A549 (cell line): ENCODE results near the gene OSR1. TPM values are rescaled to one million over a fixed set of nuclear protein-coding genes. Genes with fewer than 3 reads are reported as not detected.

Experiments
- ATAC-seq, 2 experiments: fragments of 200-7000 bp in 1 of 2; fragments of >200 bp in 1 of 2; cut with Nextera tagmentation in 1 of 2; cut with Tn5 transposase in 1 of 2; 3 replicates each; pipeline versions ENCODE4 v1.8.0 to v1.9.1; 2018 to 2020; ENCODE audit warnings: mild to moderate bottlenecking in 1 of 2, moderate library complexity in 1 of 2
- CTCF ChIA-PET: fragments of 300-600 bp; sonication (Branson Sonifier 250); formaldehyde crosslinking; extraction: SDS; loops from one replicate; lab custom pipeline; 2021; ENCODE audit warnings: antibody characterized with exemption, inconsistent platforms; lab: Yijun Ruan, JAX
- POLR2A ChIA-PET: fragments of 350-600 bp; formaldehyde crosslinking; extraction: SDS; loops from one replicate; lab custom pipeline; 2021; ENCODE audit warnings: antibody characterized with exemption, inconsistent platforms; lab: Yijun Ruan, JAX
- DNase-seq, 2 experiments: peaks; one replicate each; pipeline versions ENCODE4 v3.0.0 to v3.0.0-alpha.2; 2011 to 2016; ENCODE audit warnings: low read depth in 1 of 2, low spot score in 1 of 2
- FAIRE-seq: peaks from 2 replicates; lab custom pipeline; 2011; peaks lifted over from hg19 to GRCh38; lab: Jason Lieb, UNC
- H3K27ac ChIP-seq, 2 experiments: fragments of >200 bp; sonication (Bioruptor Twin); formaldehyde crosslinking; 3 replicates each; pipeline ENCODE4 v1.5.1; 2016 to 2017
- H3K4me1 ChIP-seq: fragments of >200 bp; sonication (Bioruptor Twin); formaldehyde crosslinking; 3 replicates; pipeline ENCODE4 v1.6.1; 2016
- H3K4me2 ChIP-seq: fragments of >200 bp; sonication (Bioruptor Twin); formaldehyde crosslinking; 3 replicates; pipeline ENCODE4 v1.6.1; 2016
- H3K4me3 ChIP-seq: fragments of >200 bp; sonication (Bioruptor Twin); formaldehyde crosslinking; 3 replicates; pipeline ENCODE4 v1.5.1; 2016
- H3K9me3 ChIP-seq: fragments of >200 bp; sonication (Bioruptor Twin); formaldehyde crosslinking; 3 replicates; pipeline ENCODE4 v1.6.1; 2016
- CBX2 ChIP-seq: fragments of 200-600 bp; sonication (generic); IDR thresholded peaks from 2 replicates; pipeline ENCODE4 v1.6.1; 2016; ENCODE audit warnings: low read depth, mild to moderate bottlenecking, borderline replicate concordance
- CHD2 ChIP-seq: fragments of 150-350 bp; IDR thresholded peaks from 2 replicates; pipeline ENCODE4 v1.6.1; 2014; ENCODE audit warnings: low read length; ENCODE audit not compliant: partially characterized antibody
- EHF ChIP-seq: fragments of 250-450 bp; sonication (Bioruptor Pico); IDR thresholded peaks from 2 replicates; pipeline ENCODE4 v1.5.0; 2020; ENCODE audit warnings: mild to moderate bottlenecking
- EHMT2 ChIP-seq: fragments of 200-600 bp; sonication (generic); IDR thresholded peaks from 2 replicates; pipeline ENCODE4 v1.6.1; 2016; ENCODE audit warnings: antibody characterized with exemption, low read depth, mild to moderate bottlenecking, moderate library complexity
- EP300 ChIP-seq, 2 experiments: fragments of >200 bp; sonication (Bioruptor Twin); formaldehyde crosslinking; IDR thresholded peaks; 2 replicates in 1 of 2; 3 replicates in 1 of 2; pipeline ENCODE4 v1.6.1; 2016 to 2017
- FOSL2 ChIP-seq, 2 experiments: fragments of 450-650 bp in 1 of 2; fragments of >200 bp in 1 of 2; sonication (Bioruptor Twin) in 1 of 2; formaldehyde crosslinking; IDR thresholded peaks; 2 replicates each; pipeline versions ENCODE4 v1.5.0 to v1.6.1; 2016 to 2020; ENCODE audit warnings: mild to moderate bottlenecking in 1 of 2, moderate library complexity in 1 of 2
- GATA3 ChIP-seq: IDR thresholded peaks from 2 replicates; pipeline ENCODE4 v1.6.1; 2012; ENCODE audit warnings: borderline replicate concordance
- JUN ChIP-seq, 2 experiments: fragments of >200 bp; sonication (Bioruptor Twin); formaldehyde crosslinking; IDR thresholded peaks; 2 replicates in 1 of 2; 3 replicates in 1 of 2; pipeline ENCODE4 v1.6.1; 2016 to 2017
- KDM5A ChIP-seq: fragments of 200-600 bp; sonication (generic); IDR thresholded peaks from 2 replicates; pipeline ENCODE4 v1.6.1; 2016; ENCODE audit warnings: antibody characterized with exemption, mild to moderate bottlenecking
- MAFK ChIP-seq: fragments of 450-650 bp; IDR thresholded peaks from 2 replicates; pipeline ENCODE4 v1.6.1; 2014; ENCODE audit not compliant: partially characterized antibody
- MYC ChIP-seq: IDR thresholded peaks from 2 replicates; pipeline ENCODE4 v1.6.1; 2012; ENCODE audit warnings: mild to moderate bottlenecking, inconsistent platforms, low read length, improper control_type of control experiment, borderline replicate concordance
- NFE2L2 ChIP-seq: fragments of 150-350 bp; conservative IDR thresholded peaks from 2 replicates; pipeline ENCODE4 v1.6.1; 2014; ENCODE audit warnings: low read length
- NPAS2 ChIP-seq: fragments of 250-450 bp; sonication (Bioruptor Pico); IDR thresholded peaks from 2 replicates; pipeline ENCODE4 v1.8.0; 2022; ENCODE audit warnings: mild to moderate bottlenecking, moderate library complexity, borderline replicate concordance
- NR3C1 ChIP-seq: fragments of >200 bp; sonication (Bioruptor Twin); formaldehyde crosslinking; IDR thresholded peaks from 3 replicates; pipeline ENCODE4 v1.6.1; 2017
- PHF8 ChIP-seq: fragments of 200-600 bp; sonication (generic); IDR thresholded peaks from 2 replicates; pipeline ENCODE4 v1.6.1; 2016; ENCODE audit warnings: low read depth, mild to moderate bottlenecking, antibody characterized with exemption, moderate library complexity, borderline replicate concordance
- POLR2AphosphoS2 ChIP-seq: conservative IDR thresholded peaks from 2 replicates; pipeline ENCODE4 v1.6.1; 2012; ENCODE audit warnings: low read length, improper control_type of control experiment, inconsistent platforms
- RARB ChIP-seq: fragments of 250-450 bp; sonication (Bioruptor Pico); IDR thresholded peaks from 2 replicates; pipeline ENCODE4 v1.8.0; 2021; ENCODE audit warnings: mild to moderate bottlenecking, moderate library complexity
- RCOR1 ChIP-seq: fragments of 150-350 bp; IDR thresholded peaks from 2 replicates; pipeline ENCODE4 v1.6.1; 2014; ENCODE audit warnings: antibody characterized with exemption, low read length, low read depth
- TP53 ChIP-seq: fragments of 250-450 bp; sonication (Bioruptor Pico); IDR thresholded peaks from 2 replicates; pipeline ENCODE4 v1.5.0; 2021; ENCODE audit warnings: mild to moderate bottlenecking, moderate library complexity
- ZFP36 ChIP-seq: fragments of 450-650 bp; IDR thresholded peaks from 2 replicates; pipeline ENCODE4 v1.6.1; 2014; ENCODE audit warnings: borderline replicate concordance; ENCODE audit not compliant: partially characterized antibody
- ZNF302 ChIP-seq: fragments of 250-450 bp; sonication (Bioruptor Pico); IDR thresholded peaks from 2 replicates; pipeline ENCODE4 v1.9.0; 2021; ENCODE audit warnings: inconsistent platforms, mild to moderate bottlenecking, moderate library complexity
- WGBS: methylation state at CpG from one replicate; pipeline ENCODE4 v1.1.6; 2017; ENCODE audit errors: missing lambda C conversion rate; 5-methylcytosine and 5-hydroxymethylcytosine counted together
- polyA plus RNA-seq, 4 experiments: library from polyadenylated mRNA; depleted of rRNA in 3 of 4; stranded (reverse); fragments of >200 nt; fragmentation: RNase III in 1 of 4; extraction: RNeasy Plus Mini Kit Qiagen cat#74134 plus additional on column Dnase treatment in 1 of 4; gene quantifications; 2 replicates in 3 of 4; 3 replicates in 1 of 4; pipeline ENCODE4 v1.2.3, GENCODE V29; 2011 to 2017
- TF ChIP-seq, protein P1 (sequence below): IDR thresholded peaks from 2 replicates; pipeline ENCODE4 v1.6.1; 2012
- TF ChIP-seq, protein P2 (sequence below): fragments of >200 bp; sonication (Bioruptor Twin); formaldehyde crosslinking; IDR thresholded peaks from 3 replicates; pipeline ENCODE4 v1.6.1; 2016
- TF ChIP-seq, protein P3 (sequence below): fragments of >200 bp; sonication (Bioruptor Twin); formaldehyde crosslinking; IDR thresholded peaks from 3 replicates; pipeline ENCODE4 v1.5.1; 2016
- TF ChIP-seq, protein P4 (sequence below): IDR thresholded peaks from 2 replicates; pipeline ENCODE4 v1.6.1; 2012

OSR1 gene
- polyA plus RNA-seq, 2 of the 4 experiments (the other 2 are of a cell fraction), result 1.8 to 4.4 TPM

DNA sequence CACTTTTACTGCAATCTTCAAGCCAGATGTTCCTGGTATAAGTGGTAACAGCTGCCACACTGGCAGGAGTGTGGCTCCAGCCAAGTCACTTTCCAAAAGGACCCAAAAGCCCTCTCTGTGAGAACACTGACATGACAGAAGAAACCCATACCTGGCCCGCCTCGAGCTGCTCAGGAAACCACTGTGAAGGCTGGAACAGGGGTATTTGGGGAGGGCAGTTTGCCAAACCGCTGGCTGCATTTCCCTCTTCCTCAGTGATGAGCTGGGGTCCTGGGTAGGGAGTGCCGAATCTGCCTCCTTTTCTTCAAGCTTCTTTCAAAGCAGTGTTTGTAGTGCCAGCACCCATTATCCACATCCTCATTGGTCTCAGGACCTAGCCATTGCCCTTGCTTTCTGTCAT, 10.3 kb upstream of the OSR1 start:
- H3K4me2 ChIP-seq, result no peak overlapping the region
- CTCF ChIA-PET, result interaction anchor here (1.0 to 5.4 kb wide), 36 partner anchors 8 to 925 kb away, joined by 3 to 61 read pairs (median 4); no protein-coding TSS in a partner anchor
- no peaks in the 10 kb centered on the region for H3K9me3 ChIP-seq
- FAIRE-seq (no peak), ATAC-seq (no peak), DNase-seq (no peak)
- 63% methylated on average over 4 of the region's 4 CpGs for WGBS
- TF ChIP-seq MAFK (no peak), EHF (CRISPR knock-in tag) (no peak), TP53 (no peak), RARB (no peak), ZFP36 (no peak), EP300 (IDR thresholded peaks at IDR 0.05) (no peak), MYC (no peak), JUN (IDR thresholded peaks at IDR 0.05) (no peak), RCOR1 (no peak), GATA3 (no peak)
- TF ChIP-seq, protein P1, sequence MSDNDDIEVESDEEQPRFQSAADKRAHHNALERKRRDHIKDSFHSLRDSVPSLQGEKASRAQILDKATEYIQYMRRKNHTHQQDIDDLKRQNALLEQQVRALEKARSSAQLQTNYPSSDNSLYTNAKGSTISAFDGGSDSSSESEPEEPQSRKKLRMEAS, result no peak
- TF ChIP-seq, protein P2, sequence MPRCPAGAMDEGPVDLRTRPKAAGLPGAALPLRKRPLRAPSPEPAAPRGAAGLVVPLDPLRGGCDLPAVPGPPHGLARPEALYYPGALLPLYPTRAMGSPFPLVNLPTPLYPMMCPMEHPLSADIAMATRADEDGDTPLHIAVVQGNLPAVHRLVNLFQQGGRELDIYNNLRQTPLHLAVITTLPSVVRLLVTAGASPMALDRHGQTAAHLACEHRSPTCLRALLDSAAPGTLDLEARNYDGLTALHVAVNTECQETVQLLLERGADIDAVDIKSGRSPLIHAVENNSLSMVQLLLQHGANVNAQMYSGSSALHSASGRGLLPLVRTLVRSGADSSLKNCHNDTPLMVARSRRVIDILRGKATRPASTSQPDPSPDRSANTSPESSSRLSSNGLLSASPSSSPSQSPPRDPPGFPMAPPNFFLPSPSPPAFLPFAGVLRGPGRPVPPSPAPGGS, result no peak
- POLR2A ChIA-PET, result interaction anchor here (0.7 to 1.0 kb wide), 2 partner anchors 21 to 378 kb away, joined by 3 to 4 read pairs; no protein-coding TSS in a partner anchor
- H3K27ac ChIP-seq, result no peak overlapping the region
- no peaks in the 10 kb centered on the region for H3K4me1 ChIP-seq
- no peak overlapping the region for H3K4me3 ChIP-seq

DNA sequence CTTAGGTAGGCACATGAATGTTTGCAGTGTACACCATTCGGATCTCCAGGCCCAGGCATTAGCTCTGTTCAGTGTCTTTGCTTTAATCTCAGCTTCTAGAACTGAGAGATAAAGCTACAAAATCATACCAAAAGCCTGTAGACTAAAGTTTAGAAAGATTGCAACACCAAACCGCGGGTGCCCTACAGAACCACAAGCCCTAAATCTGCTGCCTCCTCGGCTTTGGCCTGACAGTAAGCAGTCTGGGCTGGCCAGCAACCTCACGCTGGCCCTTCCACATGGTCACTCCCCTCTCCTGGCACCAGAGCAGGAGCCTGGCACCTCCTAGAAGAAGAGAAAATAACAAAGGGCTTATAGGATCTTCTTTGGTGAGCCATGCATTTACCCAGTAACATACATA, 8.9 kb upstream of the OSR1 start:
- H3K4me2 ChIP-seq, result no peak overlapping the region
- DNase-seq, result no peak
- H3K4me1 ChIP-seq, result 0 out of 3 replicates have a peak, but pooled peaks cover 4% of the 10 kb centered on the region
- H3K9me3 ChIP-seq, result no peaks in the 10 kb centered on the region
- TF ChIP-seq, protein P1, result no peak
- TF ChIP-seq EHMT2 (no peak), CBX2 (no peak), CHD2 (no peak), PHF8 (no peak), NFE2L2 (no peak), POLR2AphosphoS2 (no peak), GATA3 (no peak)
- TF ChIP-seq, protein P3, sequence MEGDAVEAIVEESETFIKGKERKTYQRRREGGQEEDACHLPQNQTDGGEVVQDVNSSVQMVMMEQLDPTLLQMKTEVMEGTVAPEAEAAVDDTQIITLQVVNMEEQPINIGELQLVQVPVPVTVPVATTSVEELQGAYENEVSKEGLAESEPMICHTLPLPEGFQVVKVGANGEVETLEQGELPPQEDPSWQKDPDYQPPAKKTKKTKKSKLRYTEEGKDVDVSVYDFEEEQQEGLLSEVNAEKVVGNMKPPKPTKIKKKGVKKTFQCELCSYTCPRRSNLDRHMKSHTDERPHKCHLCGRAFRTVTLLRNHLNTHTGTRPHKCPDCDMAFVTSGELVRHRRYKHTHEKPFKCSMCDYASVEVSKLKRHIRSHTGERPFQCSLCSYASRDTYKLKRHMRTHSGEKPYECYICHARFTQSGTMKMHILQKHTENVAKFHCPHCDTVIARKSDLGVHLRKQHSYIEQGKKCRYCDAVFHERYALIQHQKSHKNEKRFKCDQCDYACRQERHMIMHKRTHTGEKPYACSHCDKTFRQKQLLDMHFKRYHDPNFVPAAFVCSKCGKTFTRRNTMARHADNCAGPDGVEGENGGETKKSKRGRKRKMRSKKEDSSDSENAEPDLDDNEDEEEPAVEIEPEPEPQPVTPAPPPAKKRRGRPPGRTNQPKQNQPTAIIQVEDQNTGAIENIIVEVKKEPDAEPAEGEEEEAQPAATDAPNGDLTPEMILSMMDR, result no peak
- FAIRE-seq, result no peak
- no peak overlapping the region for H3K4me3 ChIP-seq
- ATAC-seq, result no peak
- ChIA-PET CTCF (interaction anchor here (1.2 to 5.4 kb wide), 6 partner anchors 10 to 847 kb away, joined by 3 to 61 read pairs (median 14); no protein-coding TSS in a partner anchor), POLR2A (no interaction called here)
- H3K27ac ChIP-seq, result no peak overlapping the region
- 44% methylated on average over 5 of the region's 5 CpGs for WGBS

DNA sequence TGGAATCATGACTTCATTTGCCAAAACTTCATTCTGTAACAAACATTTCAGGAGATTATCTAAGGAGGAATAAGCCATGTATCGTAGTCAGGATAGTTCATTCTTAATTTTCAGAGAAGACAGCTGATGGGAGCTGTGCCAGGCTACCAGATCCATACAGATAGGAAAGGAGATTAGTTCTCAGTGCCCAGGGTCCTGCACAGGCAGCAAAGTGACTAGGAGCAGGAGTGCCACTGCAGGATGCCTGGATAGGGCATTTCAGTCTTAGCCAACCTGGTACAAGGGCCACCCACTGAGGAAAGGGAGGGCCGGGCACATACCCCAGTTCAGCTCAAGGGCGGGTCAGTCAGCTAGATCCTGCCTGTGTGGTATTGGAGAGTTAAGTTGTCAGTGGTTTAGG, 6.7 kb upstream of the OSR1 start:
- ATAC-seq, result no peak
- no peak for TF ChIP-seq NPAS2
- TF ChIP-seq, protein P4, sequence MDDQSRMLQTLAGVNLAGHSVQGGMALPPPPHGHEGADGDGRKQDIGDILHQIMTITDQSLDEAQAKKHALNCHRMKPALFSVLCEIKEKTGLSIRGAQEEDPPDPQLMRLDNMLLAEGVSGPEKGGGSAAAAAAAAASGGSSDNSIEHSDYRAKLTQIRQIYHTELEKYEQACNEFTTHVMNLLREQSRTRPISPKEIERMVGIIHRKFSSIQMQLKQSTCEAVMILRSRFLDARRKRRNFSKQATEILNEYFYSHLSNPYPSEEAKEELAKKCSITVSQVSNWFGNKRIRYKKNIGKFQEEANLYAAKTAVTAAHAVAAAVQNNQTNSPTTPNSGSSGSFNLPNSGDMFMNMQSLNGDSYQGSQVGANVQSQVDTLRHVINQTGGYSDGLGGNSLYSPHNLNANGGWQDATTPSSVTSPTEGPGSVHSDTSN, result no peak
- TF ChIP-seq KDM5A, result no peak
- TF ChIP-seq ZNF302, result no peak
- no peak for TF ChIP-seq NR3C1
- TF ChIP-seq FOSL2 (IDR thresholded peaks at IDR 0.05), result no peak
- no peak for TF ChIP-seq FOSL2 (CRISPR knock-in tag; IDR thresholded peaks at IDR 0.05)
- FAIRE-seq, result no peak
- Histone ChIP-seq H3K4me2 (no peak overlapping the region), H3K4me1 (0 out of 3 replicates have a peak, but pooled peaks cover 4% of the 10 kb centered on the region), H3K9me3 (no peaks in the 10 kb centered on the region), H3K27ac (no peak overlapping the region), H3K4me3 (no peak overlapping the region)
- 89% methylated on average over 3 of the region's 3 CpGs for WGBS
- CTCF ChIA-PET, result interaction anchor here (0.6 to 5.4 kb wide), 7 partner anchors 16 to 615 kb away, joined by 3 to 61 read pairs (median 4); no protein-coding TSS in a partner anchor
- POLR2A ChIA-PET, result no interaction called here
- DNase-seq, result no peak
